Coronary artery (tissue), 2 donors: Measurements from ENCODE around the gene PEX14.

Source experiments
- DNase-seq: peaks from one replicate; pipeline ENCODE4 v3.0.0-alpha.2; 2017; ENCODE audit warnings: low spot score
- H3K27ac ChIP-seq, 2 donors: fragments of 200-600 bp; sonication (generic); one replicate each; pipeline ENCODE4 v1.5.1; 2016 to 2019
- H3K4me3 ChIP-seq: fragments of 200-600 bp; sonication (generic); 2 replicates; pipeline ENCODE4 v1.5.1; 2016; ENCODE audit warnings: mild to moderate bottlenecking, moderate library complexity
- CTCF ChIP-seq: fragments of 200-600 bp; sonication (generic); IDR thresholded peaks from one replicate; pipeline ENCODE4 v1.5.1; 2019; ENCODE audit warnings: antibody characterized with exemption

PEX14 gene

GRCh38 chr1:10616696-10617095 is 141.9 kb downstream of the PEX14 start:
- H3K4me3 ChIP-seq: no peak overlapping the region
- no peak for DNase-seq
- no peak overlapping the region for H3K27ac ChIP-seq
- no peak for TF ChIP-seq CTCF

GRCh38 chr1:10617318-10617717 is 142.6 kb downstream of the PEX14 start:
- TF ChIP-seq CTCF: no peak
- no peak overlapping the region for H3K27ac ChIP-seq
- DNase-seq: no peak
- H3K4me3 ChIP-seq: no peak overlapping the region

- H3K4me3 ChIP-seq: no peak overlapping the region
- H3K27ac ChIP-seq: no peak overlapping the region
- no peak for TF ChIP-seq CTCF
- DNase-seq: no peak
Measured at GRCh38 chr1:10617931-10618885, 143.5 kb downstream of the PEX14 start.

GRCh38 chr1:10620776-10621175 is 146.0 kb downstream of the PEX14 start:
- no peak for DNase-seq

GRCh38 chr1:10621906-10622305 is 147.2 kb downstream of the PEX14 start:
- Histone ChIP-seq H3K27ac (no peak overlapping the region), H3K4me3 (no peak overlapping the region)
- no peak for TF ChIP-seq CTCF
- DNase-seq: no peak

More at GRCh38 chr1:10620776-10621175, 146.0 kb downstream of the PEX14 start:
- Histone ChIP-seq H3K4me3 (no peak overlapping the region), H3K27ac (no peak overlapping the region)
- no peak for TF ChIP-seq CTCF

GRCh38 chr1:10622910-10623685 is 148.3 kb downstream of the PEX14 start:
- Histone ChIP-seq H3K27ac (no peak overlapping the region), H3K4me3 (no peak overlapping the region)
- DNase-seq: peak; percentile 33
- no peak for TF ChIP-seq CTCF
